ENCODE results near the gene SVEP1. TPM values are rescaled to one million over a fixed set of nuclear protein-coding genes. Genes with fewer than 3 reads are reported as not detected.

Gene SVEP1
- total and polyA plus RNA-seq, 10 donors = 0.98 to 44.9 (median 25.8) TPM

GRCh38 chr9:110606179-110606790, 26.7 kb upstream of the SVEP1 start:
- H3K4me3 ChIP-seq = no peak overlapping the region
- H3K27me3 ChIP-seq (replicated peaks in 1 of 7) = no peaks in the 10 kb centered on the region
- no peaks in the 10 kb centered on the region for H3K4me1 ChIP-seq
- H3K36me3 ChIP-seq = no peaks in the 10 kb centered on the region
- 67 to 94% (median 76%) methylated on average over 9 of the region's 9 CpGs for WGBS, 5 donors
- no peak for DNase-seq
- no peak overlapping the region for H3K27ac ChIP-seq
- TF ChIP-seq POLR2A (IDR thresholded peaks at IDR 0.05) = no peak
- no peak for TF ChIP-seq POLR2AphosphoS5 (IDR thresholded peaks at IDR 0.05)
- TF ChIP-seq CTCF (IDR thresholded peaks at IDR 0.05 in 8 of 11, conservative IDR thresholded peaks at IDR 0.05 in 3 of 11) = no peak
- intact Hi-C loops (cut with DNase I; ENCODE audit: low total_unique reads) = no loop called here
- no peaks in the 10 kb centered on the region for H3K9me3 ChIP-seq

GRCh38 chr9:110605565-110605964, 26.0 kb upstream of the SVEP1 start:
- intact Hi-C loops (cut with DNase I; ENCODE audit: low total_unique reads) = no loop called here
- Histone ChIP-seq H3K27ac (no peak overlapping the region), H3K4me1 (no peaks in the 10 kb centered on the region), H3K27me3 (replicated peaks in 1 of 7) (no peaks in the 10 kb centered on the region), H3K9me3 (no peaks in the 10 kb centered on the region), H3K4me3 (no peak overlapping the region), H3K36me3 (no peaks in the 10 kb centered on the region)
- no peak for TF ChIP-seq POLR2A (IDR thresholded peaks at IDR 0.05)
- TF ChIP-seq POLR2AphosphoS5 (IDR thresholded peaks at IDR 0.05) = no peak
- TF ChIP-seq CTCF (IDR thresholded peaks at IDR 0.05 in 8 of 11, conservative IDR thresholded peaks at IDR 0.05 in 3 of 11) = no peak
- no peak for DNase-seq
- 64 to 96% (median 79%) methylated on average over 4 of the region's 4 CpGs for WGBS, 5 donors

GRCh38 chr9:110604171-110604601, 24.6 kb upstream of the SVEP1 start:
- WGBS, 5 donors = 40 to 61% (median 45%) methylated on average over 5 of the region's 5 CpGs
- Histone ChIP-seq H3K27me3 (replicated peaks in 1 of 7) (no peaks in the 10 kb centered on the region), H3K4me1 (no peaks in the 10 kb centered on the region), H3K27ac (no peak overlapping the region), H3K4me3 (no peak overlapping the region), H3K36me3 (no peaks in the 10 kb centered on the region), H3K9me3 (no peaks in the 10 kb centered on the region)
- intact Hi-C loops (cut with DNase I; ENCODE audit: low total_unique reads) = no loop called here
- no peak for TF ChIP-seq POLR2AphosphoS5 (IDR thresholded peaks at IDR 0.05)
- no peak for TF ChIP-seq CTCF (IDR thresholded peaks at IDR 0.05 in 8 of 11, conservative IDR thresholded peaks at IDR 0.05 in 3 of 11)
- no peak for TF ChIP-seq POLR2A (IDR thresholded peaks at IDR 0.05)
- DNase-seq = no peak

GRCh38 chr9:110602281-110602680, 22.7 kb upstream of the SVEP1 start:
- Histone ChIP-seq H3K9me3 (no peaks in the 10 kb centered on the region), H3K4me3 (no peak overlapping the region), H3K4me1 (no peaks in the 10 kb centered on the region), H3K27ac (no peak overlapping the region), H3K27me3 (replicated peaks in 1 of 7) (no peaks in the 10 kb centered on the region), H3K36me3 (no peaks in the 10 kb centered on the region)
- no peak for TF ChIP-seq CTCF (IDR thresholded peaks at IDR 0.05 in 8 of 11, conservative IDR thresholded peaks at IDR 0.05 in 3 of 11)
- no peak for TF ChIP-seq POLR2AphosphoS5 (IDR thresholded peaks at IDR 0.05)
- no peak for TF ChIP-seq POLR2A (IDR thresholded peaks at IDR 0.05)
- DNase-seq = no peak
- intact Hi-C loops (cut with DNase I; ENCODE audit: low total_unique reads) = no loop called here
- WGBS, 5 donors = 59 to 83% (median 70%) methylated on average over 2 of the region's 2 CpGs
